SH-SY5Y (cell line): Measurements from ENCODE around the gene LRRC4C.

Experiments
- GATA2 ChIP-seq: IDR thresholded peaks from 2 replicates; pipeline ENCODE4 v1.6.1; 2011; ENCODE audit warnings: mild to moderate bottlenecking, low read depth, low read length
- GATA3 ChIP-seq: IDR thresholded peaks from 2 replicates; pipeline ENCODE4 v1.6.1; 2011; ENCODE audit warnings: low read depth, mild to moderate bottlenecking, low read length, moderate library complexity

DNA sequence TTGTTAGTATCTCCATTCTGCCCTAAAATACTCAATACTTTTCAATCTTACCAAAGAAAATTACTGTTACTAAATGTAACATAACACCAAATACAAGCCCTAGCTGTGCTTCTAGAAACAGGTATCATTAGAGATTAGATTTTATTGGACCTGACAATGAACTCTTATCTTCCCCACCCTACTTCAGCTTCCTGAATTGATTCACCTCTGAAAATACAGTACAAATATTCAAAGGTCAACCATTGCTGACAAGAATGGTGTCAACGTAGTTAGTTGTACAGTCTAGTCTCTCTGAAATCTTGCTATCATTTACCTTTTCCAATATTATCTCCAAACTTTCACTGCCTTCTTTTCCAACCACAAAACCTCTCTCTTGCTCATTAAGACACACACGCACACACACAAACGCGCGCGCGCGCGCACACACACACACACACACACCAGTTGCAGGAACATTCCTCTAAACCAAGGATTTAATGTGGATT, 22.4 kb downstream of the LRRC4C start:
- no peak for TF ChIP-seq GATA2
- no peak for TF ChIP-seq GATA3
